Stimulated activated naive CD8-positive, alpha-beta T cell treated with anti-CD3 and anti-CD28 coated beads, Interleukin-15, Interleukin-2, amounts not matched to agents 100 ng/mL and 50 ng/mL, for 24 hours (primary cell): ENCODE measurements around the gene MN1.
A peak's percentile ranks its signal among the peaks of the same experiment; 100 is the strongest.

ENCODE experiments used
- H3K27ac Mint-ChIP-seq: one replicate; pipeline ENCODE4 v1.8.0; 2021; ENCODE audit warnings: mild to moderate bottlenecking, mixed read lengths
- H3K27me3 Mint-ChIP-seq: one replicate; pipeline ENCODE4 v1.8.0; 2021; ENCODE audit warnings: mixed read lengths
- H3K36me3 Mint-ChIP-seq: one replicate; pipeline ENCODE4 v1.8.0; 2021; ENCODE audit warnings: low read depth, mixed read lengths
- H3K4me1 Mint-ChIP-seq: one replicate; pipeline ENCODE4 v1.8.0; 2021; ENCODE audit warnings: low read depth, mixed read lengths
- H3K4me3 Mint-ChIP-seq: one replicate; pipeline ENCODE4 v1.8.0; 2021; ENCODE audit warnings: mild to moderate bottlenecking, mixed read lengths
- H3K9me3 Mint-ChIP-seq: one replicate; pipeline ENCODE4 v1.8.0; 2021; ENCODE audit warnings: mixed read lengths

The MN1 gene

DNA sequence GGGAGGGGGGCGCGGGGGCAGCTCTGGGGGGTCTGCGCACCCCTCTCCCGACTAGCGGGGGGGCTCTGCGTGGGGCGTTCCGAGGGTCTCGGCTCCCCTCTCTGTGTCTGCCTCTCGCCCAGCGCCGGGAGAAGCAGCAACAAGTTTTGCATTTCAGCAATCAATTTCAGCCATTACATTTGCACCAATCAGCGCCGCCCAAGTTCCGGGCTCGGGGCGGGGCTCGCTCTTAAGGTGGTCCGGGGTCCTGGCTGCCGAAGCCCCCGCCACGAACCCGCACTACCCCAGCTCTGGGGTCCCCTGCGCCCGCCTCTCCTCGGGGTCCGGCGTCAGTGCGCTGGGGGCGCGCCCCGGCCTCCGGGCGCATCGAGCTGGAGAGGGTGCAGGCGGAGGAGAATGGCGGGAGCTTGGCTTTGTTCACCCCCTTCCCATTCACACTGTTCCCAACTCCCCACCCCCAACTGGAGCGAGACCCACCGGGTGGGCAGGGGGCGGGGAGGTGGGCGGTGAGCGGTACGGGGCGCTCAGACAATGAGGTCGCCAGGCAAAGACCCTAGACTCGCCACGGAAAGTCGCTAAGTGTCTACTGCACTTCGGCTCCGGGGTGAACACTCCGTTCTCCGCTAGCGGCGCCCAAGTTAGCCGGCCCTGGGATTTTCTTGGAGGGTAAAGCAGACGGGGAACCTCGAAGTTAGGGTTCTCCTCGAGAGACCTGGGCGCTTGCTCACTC lies at the start of gene MN1:
TSS of gene MN1 (minus strand) at position 141 of the 730 bp plus-strand sequence. CDS start 1,213 bp downstream, outside the sequence.
- no peaks in the 10 kb centered on the region for H3K9me3 Mint-ChIP-seq
- peak within 1 kb of the TSS; percentile 76 for H3K4me3 Mint-ChIP-seq
- H3K27ac Mint-ChIP-seq, result no peak within 1 kb of the TSS
- H3K36me3 Mint-ChIP-seq, result no peaks in the 10 kb centered on the region
- peaks cover 16% of the 10 kb centered on the region for H3K4me1 Mint-ChIP-seq
- peaks cover 29% of the 10 kb centered on the region for H3K27me3 Mint-ChIP-seq

DNA sequence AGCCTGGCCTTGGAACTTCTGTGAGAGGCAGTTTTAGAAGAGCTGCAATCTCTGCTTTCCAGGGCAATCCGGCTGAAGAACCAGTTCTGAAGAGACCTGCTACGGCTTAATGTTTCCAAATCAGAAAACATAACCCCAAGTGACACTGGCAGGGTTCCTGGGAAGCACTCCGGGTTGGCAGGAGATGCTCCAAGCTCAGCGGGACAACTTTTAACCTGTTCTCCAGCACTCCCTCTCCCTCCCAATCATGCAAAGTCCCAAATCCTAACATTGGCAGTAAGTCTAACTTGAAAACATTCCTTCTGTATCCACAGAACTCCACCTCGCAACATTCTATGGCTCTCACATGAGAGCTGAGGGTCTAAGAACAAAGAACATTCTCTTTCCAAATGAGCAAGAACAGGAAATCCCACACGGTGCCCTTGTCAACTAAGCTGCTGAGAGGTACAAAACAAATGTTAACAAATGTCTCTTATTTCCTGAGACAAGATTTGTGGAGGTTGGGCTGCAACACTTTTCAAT lies 48.5 kb upstream of the MN1 start:
- H3K27ac Mint-ChIP-seq, result no peak overlapping the region
- no peaks in the 10 kb centered on the region for H3K9me3 Mint-ChIP-seq
- H3K27me3 Mint-ChIP-seq, result no peaks in the 10 kb centered on the region
- H3K4me3 Mint-ChIP-seq, result no peak overlapping the region
- H3K36me3 Mint-ChIP-seq, result peaks cover 81% of the 10 kb centered on the region
- H3K4me1 Mint-ChIP-seq, result no peaks in the 10 kb centered on the region

DNA sequence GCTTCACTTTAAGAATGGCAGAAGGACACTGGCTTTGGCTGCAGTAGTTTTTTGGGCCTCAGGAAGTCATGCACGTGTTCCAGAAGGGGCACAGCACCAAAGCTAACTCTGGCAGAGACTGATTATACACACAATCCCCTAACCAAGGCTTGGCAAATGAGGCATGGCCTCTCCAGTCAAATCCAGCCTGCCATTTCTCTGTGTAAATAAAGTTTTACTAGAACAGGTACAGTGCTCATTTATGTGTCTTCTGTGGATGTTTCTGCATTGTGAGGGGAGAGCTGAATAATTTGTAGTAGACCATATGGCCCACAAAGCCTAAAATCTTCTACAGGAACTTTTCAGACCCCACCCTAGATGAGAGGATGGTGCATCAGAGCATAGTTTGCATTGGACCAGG lies 46.4 kb upstream of the MN1 start:
- Mint-ChIP-seq H3K9me3 (no peaks in the 10 kb centered on the region), H3K36me3 (peaks cover 61% of the 10 kb centered on the region), H3K4me1 (no peaks in the 10 kb centered on the region), H3K27ac (no peak overlapping the region), H3K27me3 (no peaks in the 10 kb centered on the region), H3K4me3 (no peak overlapping the region)

DNA sequence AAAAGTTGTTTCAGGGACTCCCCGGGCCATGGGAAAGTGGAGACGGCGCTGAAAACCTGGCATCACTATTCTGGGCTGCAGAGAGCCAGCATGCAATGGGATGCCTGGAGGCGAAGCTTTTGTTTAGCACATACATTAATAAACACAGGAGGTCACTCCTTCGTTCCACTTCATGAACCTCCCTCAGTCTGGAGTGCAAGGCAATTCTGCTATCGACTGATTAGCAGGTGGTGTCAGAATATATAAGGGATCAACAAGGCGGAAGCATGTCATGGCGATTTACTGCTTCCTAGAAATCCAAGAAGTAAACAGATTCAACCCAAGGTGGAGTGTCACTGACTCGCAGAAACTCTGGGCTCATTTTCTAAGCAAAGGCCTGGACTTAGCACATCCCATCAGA lies 45.4 kb upstream of the MN1 start:
- no peak overlapping the region for H3K27ac Mint-ChIP-seq
- no peaks in the 10 kb centered on the region for H3K27me3 Mint-ChIP-seq
- no peaks in the 10 kb centered on the region for H3K4me1 Mint-ChIP-seq
- peaks cover 50% of the 10 kb centered on the region for H3K36me3 Mint-ChIP-seq
- H3K9me3 Mint-ChIP-seq, result no peaks in the 10 kb centered on the region
- H3K4me3 Mint-ChIP-seq, result no peak overlapping the region

DNA sequence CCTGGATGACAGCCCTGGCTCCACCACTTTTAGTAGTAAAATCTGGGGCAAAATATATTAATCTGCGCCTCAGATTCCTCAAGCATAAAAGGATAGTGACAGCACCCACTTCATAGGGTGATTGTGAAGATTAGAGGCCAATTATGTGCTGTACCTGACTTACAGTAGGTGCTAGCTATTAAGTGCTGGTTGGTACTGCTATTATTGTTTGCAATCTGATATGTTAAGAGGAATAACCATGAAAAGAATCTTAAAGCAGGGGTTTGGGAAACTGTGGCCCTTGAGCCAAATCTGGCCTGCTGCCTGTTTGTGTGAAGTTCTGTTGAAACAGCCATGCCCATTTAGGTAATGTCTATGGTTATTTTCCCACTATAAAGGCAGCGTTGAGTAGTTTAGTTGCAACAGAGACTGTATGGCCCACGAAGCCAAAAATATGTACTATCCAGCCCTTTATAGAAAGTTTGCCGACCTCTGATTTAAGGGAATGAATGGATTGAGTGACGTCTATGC lies 44.7 kb upstream of the MN1 start:
- Mint-ChIP-seq H3K27ac (no peak overlapping the region), H3K9me3 (no peaks in the 10 kb centered on the region), H3K27me3 (no peaks in the 10 kb centered on the region), H3K4me1 (no peaks in the 10 kb centered on the region), H3K4me3 (no peak overlapping the region), H3K36me3 (peaks cover 51% of the 10 kb centered on the region)

DNA sequence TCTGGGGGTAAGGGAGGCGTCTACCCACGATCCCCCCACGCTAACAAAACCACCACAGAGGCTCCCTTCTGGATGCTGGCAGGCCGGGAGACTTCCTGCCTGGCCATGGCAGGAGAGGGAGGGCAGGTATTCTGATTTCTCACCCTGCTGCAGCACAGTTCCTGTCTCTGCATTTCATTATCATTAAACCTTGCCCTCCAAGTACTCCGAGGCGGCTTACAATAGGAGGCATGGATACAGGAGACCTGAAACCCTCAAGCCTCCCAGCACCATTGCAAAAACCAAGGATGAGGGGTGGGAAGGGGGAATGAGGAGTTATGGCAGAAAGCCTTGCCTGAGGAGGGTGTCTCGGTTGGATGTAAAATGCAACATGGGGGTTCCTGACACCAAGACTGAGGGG lies 44.1 kb upstream of the MN1 start:
- no peaks in the 10 kb centered on the region for H3K4me1 Mint-ChIP-seq

DNA sequence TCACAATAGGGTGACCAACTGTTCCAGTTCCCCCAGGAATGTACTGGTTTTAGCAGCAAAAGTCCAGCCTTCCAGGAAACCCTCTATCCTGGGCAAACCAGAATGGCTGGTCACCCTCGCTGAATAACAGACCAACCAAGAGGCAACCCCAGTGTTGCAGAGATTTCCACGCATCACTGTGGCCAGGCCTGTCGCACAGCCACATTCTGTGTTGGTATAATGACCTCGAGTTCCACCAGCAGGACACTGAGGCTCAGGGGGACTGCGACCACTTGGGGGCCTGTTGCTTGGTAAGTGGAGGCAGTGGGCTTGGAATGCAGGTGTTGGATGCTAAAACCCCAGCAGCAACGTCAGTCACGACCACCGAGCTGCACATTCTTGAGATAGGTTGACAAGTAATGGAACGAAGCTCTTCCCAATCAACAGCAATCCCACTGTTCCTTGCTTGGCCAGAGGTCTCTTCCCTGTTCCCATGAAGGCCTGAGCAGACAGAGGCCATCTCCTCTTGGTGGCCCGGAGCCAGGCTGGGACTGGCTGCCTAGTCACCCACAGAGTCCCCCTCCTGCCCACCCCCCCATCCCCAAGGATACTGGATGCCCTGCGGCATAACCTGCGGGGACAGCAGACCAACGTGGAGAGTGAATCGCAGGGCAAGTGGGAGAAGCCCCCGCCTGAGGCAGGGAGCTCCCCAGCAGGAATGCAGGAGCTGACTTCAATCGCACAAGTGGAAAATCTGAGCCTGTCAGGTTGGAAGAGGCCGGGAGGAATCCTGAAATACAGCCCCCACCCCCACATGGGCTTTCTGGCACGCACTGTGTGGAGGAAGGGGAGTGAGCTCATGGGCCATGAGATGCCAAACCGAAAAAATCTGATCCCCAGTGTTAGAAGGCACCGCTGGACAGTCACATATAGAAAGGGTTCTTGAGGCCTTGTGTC lies 43.4 kb upstream of the MN1 start:
- Mint-ChIP-seq H3K27me3 (no peaks in the 10 kb centered on the region), H3K4me1 (no peaks in the 10 kb centered on the region), H3K9me3 (no peaks in the 10 kb centered on the region), H3K27ac (no peak overlapping the region), H3K36me3 (peaks cover 43% of the 10 kb centered on the region), H3K4me3 (no peak overlapping the region)

More for the DNA sequence above, 44.1 kb upstream of the MN1 start:
- no peak overlapping the region for H3K4me3 Mint-ChIP-seq
- H3K27ac Mint-ChIP-seq, result no peak overlapping the region
- peaks cover 50% of the 10 kb centered on the region for H3K36me3 Mint-ChIP-seq
- no peaks in the 10 kb centered on the region for H3K27me3 Mint-ChIP-seq
- no peaks in the 10 kb centered on the region for H3K9me3 Mint-ChIP-seq

DNA sequence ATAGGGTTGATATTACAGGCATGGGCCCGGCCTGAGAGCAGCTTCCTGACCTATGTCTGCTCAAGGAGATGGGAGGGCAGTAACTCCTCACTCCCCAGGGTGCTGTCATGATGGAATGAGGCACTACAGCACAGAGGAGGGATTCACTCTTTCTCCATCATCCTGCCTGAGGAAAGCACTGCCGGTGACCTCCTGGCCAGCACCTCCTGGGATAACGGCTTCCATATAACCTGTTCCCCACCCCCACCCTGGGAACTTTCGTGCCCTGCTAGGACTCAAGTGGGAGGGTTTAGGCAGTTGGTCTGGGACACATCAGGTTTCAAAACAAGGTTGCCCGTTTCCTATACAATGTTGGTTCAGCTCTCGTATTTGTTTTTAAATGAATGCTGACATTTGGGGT lies 42.7 kb upstream of the MN1 start:
- H3K9me3 Mint-ChIP-seq, result no peaks in the 10 kb centered on the region
- peaks cover 36% of the 10 kb centered on the region for H3K36me3 Mint-ChIP-seq
- no peak overlapping the region for H3K27ac Mint-ChIP-seq
- no peaks in the 10 kb centered on the region for H3K4me1 Mint-ChIP-seq
- H3K27me3 Mint-ChIP-seq, result no peaks in the 10 kb centered on the region
- no peak overlapping the region for H3K4me3 Mint-ChIP-seq

DNA sequence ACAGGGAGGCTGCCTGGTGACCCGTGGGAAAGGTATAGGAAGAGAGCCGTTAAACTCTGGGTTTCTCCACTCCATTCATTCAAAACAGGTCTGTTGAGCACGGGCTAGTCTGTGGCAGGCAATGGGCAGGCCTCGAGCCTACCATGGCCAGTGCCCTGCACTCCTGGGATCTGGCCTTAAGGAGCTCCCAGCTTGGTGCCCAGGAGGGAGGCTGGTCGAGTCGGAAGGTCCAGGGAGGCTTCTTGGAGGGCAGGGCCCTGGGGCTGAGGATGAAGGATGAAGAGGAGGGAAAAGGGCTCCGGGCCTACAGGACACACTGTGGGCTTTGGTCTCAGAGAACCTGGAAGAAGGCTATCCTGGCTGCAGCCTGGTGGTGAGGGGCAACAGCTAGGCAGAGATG lies 41.9 kb upstream of the MN1 start:
- H3K4me3 Mint-ChIP-seq, result no peak overlapping the region
- H3K9me3 Mint-ChIP-seq, result no peaks in the 10 kb centered on the region
- H3K27ac Mint-ChIP-seq, result no peak overlapping the region
- H3K36me3 Mint-ChIP-seq, result peaks cover 35% of the 10 kb centered on the region
- H3K4me1 Mint-ChIP-seq, result no peaks in the 10 kb centered on the region
- H3K27me3 Mint-ChIP-seq, result no peaks in the 10 kb centered on the region

DNA sequence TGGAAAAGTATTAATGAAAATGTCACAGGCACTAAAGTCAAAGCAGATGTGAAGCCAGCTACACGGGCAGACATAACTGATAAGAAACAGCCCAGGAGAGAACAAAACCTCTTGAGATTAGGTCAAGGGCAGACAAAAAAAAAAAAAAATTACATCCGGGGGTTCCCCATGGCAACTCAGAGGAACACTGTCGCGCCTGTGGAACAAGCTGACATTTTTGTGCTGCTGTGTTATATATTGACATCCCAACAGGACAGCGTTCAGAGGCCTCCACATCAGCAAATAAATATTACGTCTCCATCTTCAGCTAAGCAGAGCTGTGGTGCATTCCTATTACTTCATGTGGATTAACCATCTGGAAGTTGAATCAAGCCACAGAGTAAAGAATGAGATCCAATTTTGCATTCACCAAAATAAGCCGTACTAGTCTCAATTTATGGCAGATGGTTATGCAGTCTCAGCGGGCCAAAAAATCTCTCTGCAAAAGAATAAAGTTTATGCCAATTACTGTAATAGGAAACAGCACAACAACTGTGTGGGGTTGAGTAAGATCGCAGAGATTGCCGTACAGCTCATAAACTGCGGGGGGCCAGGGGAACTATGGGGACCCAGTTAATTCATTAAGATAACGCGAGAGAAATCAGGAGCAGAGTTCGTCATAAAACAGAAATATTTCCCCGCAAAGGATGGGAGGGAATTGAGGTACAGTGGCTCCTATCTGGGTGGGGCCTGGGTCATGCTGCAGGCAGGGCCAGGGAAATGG lies 41.3 kb upstream of the MN1 start:
- Mint-ChIP-seq H3K4me3 (no peak overlapping the region), H3K27ac (no peak overlapping the region), H3K4me1 (no peaks in the 10 kb centered on the region), H3K27me3 (no peaks in the 10 kb centered on the region), H3K36me3 (peaks cover 31% of the 10 kb centered on the region), H3K9me3 (no peaks in the 10 kb centered on the region)

DNA sequence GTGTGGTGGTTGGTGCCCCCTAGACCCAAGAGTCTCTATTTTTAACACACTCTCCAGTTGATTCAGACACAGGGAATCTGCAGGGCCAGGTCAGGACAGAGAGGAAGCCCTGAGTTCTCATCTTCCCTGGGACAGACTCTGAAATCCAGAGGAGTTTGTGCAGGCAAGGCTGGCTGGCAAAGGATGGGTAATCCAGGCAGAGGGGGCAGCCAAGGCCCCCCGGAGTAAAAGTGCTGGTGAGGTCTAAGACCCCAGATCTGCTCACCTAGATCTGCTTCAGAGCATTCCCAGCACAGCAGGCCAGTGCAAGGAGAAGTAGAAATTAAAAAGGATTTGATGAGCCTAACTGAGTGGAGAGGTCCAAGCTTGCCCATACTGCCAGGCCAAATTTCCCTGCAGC lies 40.6 kb upstream of the MN1 start:
- no peaks in the 10 kb centered on the region for H3K27me3 Mint-ChIP-seq
- H3K4me3 Mint-ChIP-seq, result no peak overlapping the region
- no peaks in the 10 kb centered on the region for H3K4me1 Mint-ChIP-seq
- no peaks in the 10 kb centered on the region for H3K9me3 Mint-ChIP-seq
- peaks cover 32% of the 10 kb centered on the region for H3K36me3 Mint-ChIP-seq
- H3K27ac Mint-ChIP-seq, result no peak overlapping the region

DNA sequence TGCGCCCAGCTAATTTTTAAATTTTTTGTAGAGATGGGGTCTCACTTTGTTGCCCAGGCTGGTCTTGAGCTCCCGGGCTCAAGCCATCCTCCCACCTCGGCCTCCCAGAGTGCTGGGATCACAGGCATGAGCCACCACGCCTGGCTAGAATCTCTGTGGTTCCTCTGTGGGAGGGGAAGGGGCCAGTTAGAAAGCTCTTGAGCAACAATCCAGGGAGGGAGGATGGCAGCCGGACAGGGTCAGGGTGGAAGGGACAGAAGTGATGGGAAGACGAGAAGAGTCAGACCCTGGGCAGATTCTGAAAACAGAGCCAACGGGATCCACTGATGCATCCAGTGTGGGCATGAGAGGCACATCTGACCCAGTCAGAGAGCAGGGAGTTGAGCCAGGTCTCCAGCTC lies 38.9 kb upstream of the MN1 start:
- no peaks in the 10 kb centered on the region for H3K27me3 Mint-ChIP-seq
- no peak overlapping the region for H3K27ac Mint-ChIP-seq
- H3K4me1 Mint-ChIP-seq, result no peaks in the 10 kb centered on the region
- no peaks in the 10 kb centered on the region for H3K9me3 Mint-ChIP-seq
- peaks cover 23% of the 10 kb centered on the region for H3K36me3 Mint-ChIP-seq
- H3K4me3 Mint-ChIP-seq, result no peak overlapping the region

DNA sequence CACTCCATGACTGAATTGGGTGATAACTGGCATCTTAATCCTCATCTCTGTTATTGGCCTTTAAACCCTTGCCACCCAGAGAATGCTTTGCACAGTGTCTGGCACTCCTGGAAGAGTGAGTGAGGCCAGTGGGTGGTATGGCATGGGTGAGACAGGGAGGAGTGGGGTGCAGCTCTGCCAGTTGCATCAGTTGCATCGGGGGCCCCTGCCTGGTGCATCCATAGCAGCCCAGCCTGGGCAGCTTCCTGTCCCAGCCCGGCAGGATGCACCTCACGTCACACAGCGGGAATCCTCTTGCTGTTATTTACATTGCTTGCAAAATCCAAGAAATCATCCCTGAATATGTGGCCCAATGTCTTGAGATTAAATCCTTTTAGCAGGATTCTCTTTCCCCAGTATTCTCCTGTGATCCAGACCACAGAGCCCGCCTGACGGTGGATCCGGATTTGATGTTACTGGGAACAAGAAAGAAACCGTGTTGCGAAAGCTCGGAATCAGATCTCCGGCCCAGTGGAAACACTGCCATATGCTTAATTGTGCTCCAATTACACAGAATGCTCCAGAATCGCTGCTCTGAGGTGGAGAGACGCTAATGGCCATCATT lies 37.6 kb upstream of the MN1 start:
- no peaks in the 10 kb centered on the region for H3K9me3 Mint-ChIP-seq

DNA sequence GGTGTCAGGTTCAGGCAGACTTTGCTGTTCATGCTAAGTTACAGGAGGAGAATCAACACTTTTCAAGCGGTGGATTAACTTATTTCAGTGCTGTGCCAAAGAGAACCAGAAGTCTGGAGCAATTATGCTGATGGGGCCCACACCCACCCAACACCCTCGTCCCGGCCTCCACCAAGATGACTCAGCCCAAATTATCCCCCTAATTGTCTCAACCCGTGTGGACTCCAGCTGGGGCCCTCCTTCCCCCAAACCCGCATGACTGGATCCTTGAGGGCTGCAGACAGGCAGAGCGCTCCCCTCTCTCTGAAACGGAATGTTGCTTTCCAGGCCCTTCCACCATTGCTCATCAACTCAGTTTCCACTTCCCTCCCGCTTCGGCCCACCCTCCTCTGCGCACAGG lies 34.6 kb upstream of the MN1 start:
- no peak overlapping the region for H3K27ac Mint-ChIP-seq

More for the DNA sequence above, 37.6 kb upstream of the MN1 start:
- H3K27ac Mint-ChIP-seq, result no peak overlapping the region
- H3K36me3 Mint-ChIP-seq, result peaks cover 23% of the 10 kb centered on the region
- H3K27me3 Mint-ChIP-seq, result no peaks in the 10 kb centered on the region
- H3K4me3 Mint-ChIP-seq, result no peak overlapping the region
- no peaks in the 10 kb centered on the region for H3K4me1 Mint-ChIP-seq

More for the DNA sequence above, 34.6 kb upstream of the MN1 start:
- H3K4me3 Mint-ChIP-seq, result no peak overlapping the region
- peaks cover 5% of the 10 kb centered on the region for H3K4me1 Mint-ChIP-seq
- no peaks in the 10 kb centered on the region for H3K27me3 Mint-ChIP-seq
- no peaks in the 10 kb centered on the region for H3K9me3 Mint-ChIP-seq
- peaks cover 17% of the 10 kb centered on the region for H3K36me3 Mint-ChIP-seq
